Epithelial cell of esophagus (primary cell): Measurements from ENCODE around the gene MEI4.

Experiments used
- DNase-seq: peaks from one replicate; pipeline ENCODE4 v3.0.0; 2010; ENCODE audit warnings: low read depth
- H3K4me3 ChIP-seq: 2 replicates; pipeline ENCODE4 v1.5.1; 2011; ENCODE audit warnings: mild to moderate bottlenecking, low read length, control low read depth
- TF ChIP-seq, protein P1 (sequence below): IDR thresholded peaks from 2 replicates; pipeline ENCODE4 v1.5.1; 2011; ENCODE audit warnings: low read depth, mild to moderate bottlenecking, low read length, control low read depth, inconsistent platforms; ENCODE audit not compliant: insufficient read depth; ENCODE audit errors: missing control alignments

MEI4 gene

DNA sequence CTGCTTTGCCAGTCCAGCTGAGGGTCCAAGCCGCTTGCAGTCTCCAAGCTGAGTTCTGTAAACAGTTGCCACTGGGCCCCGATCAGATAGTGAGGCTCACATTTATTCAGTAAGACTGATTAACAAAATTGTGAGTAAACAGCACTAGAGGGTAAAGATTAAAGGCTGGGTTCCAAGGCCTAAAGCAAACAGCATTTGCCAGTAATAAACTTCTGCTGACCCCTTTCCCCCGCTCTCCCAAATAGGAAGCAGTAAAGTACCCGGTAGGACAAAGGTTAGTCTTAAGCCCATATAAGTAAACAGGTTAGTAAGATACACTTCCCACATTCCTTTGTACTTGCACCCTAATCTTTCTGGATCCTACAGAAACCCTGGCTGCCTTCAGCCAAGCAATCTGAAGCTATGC lies 181.8 kb downstream of the MEI4 start:
- TF ChIP-seq, protein P1, sequence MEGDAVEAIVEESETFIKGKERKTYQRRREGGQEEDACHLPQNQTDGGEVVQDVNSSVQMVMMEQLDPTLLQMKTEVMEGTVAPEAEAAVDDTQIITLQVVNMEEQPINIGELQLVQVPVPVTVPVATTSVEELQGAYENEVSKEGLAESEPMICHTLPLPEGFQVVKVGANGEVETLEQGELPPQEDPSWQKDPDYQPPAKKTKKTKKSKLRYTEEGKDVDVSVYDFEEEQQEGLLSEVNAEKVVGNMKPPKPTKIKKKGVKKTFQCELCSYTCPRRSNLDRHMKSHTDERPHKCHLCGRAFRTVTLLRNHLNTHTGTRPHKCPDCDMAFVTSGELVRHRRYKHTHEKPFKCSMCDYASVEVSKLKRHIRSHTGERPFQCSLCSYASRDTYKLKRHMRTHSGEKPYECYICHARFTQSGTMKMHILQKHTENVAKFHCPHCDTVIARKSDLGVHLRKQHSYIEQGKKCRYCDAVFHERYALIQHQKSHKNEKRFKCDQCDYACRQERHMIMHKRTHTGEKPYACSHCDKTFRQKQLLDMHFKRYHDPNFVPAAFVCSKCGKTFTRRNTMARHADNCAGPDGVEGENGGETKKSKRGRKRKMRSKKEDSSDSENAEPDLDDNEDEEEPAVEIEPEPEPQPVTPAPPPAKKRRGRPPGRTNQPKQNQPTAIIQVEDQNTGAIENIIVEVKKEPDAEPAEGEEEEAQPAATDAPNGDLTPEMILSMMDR: no peak
- no peak overlapping the region for H3K4me3 ChIP-seq
- DNase-seq: no peak

DNA sequence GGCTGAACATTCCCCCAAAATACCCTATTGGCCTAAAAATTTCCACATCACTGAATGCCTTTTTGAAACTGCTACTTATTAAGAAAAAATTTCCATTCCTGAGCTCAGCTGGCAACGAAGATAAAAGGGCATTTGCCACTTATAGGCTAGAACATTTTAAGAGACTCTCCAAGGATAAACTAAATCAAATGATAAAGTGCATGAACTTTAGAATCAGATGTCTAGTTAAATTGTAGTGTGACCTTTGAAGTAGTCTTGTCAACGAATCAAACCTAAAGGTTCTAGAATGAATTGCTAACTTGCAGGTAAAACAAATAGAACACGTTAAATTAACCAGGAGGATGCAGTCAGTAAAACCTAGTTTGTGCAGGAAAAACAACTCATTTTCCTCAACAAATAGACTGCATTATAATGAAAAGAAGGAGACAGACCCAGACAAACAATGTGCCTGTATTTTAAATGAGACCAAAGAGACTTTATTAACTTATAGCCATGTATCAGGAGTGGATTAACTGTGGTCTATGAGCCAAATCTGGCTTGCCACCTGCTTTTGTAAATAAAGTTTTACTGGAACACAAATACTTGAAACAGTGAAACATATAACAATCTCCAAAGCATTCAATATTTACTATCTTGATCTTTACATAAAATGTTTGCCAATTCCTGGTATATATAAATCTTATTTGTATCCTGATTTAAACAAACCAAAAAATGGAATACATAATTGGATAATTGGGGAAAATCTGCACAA lies 184.4 kb downstream of the MEI4 start:
- TF ChIP-seq, protein P1: no peak
- no peak overlapping the region for H3K4me3 ChIP-seq
- no peak for DNase-seq

GRCh38 chr6:77839292-77839691 lies 186.5 kb downstream of the MEI4 start:
- no peak overlapping the region for H3K4me3 ChIP-seq
- TF ChIP-seq, protein P1: no peak
- DNase-seq: no peak

GRCh38 chr6:77844822-77845221 lies 192.0 kb downstream of the MEI4 start:
- H3K4me3 ChIP-seq: no peak overlapping the region
- no peak for DNase-seq
- TF ChIP-seq, protein P1: no peak

- no peak overlapping the region for H3K4me3 ChIP-seq
- no peak for DNase-seq
- TF ChIP-seq, protein P1: no peak
Measured at GRCh38 chr6:77853401-77853800, 200.6 kb downstream of the MEI4 start.

GRCh38 chr6:77856391-77856790 lies 203.6 kb downstream of the MEI4 start:
- no peak overlapping the region for H3K4me3 ChIP-seq
- DNase-seq: no peak
- TF ChIP-seq, protein P1: no peak

DNA sequence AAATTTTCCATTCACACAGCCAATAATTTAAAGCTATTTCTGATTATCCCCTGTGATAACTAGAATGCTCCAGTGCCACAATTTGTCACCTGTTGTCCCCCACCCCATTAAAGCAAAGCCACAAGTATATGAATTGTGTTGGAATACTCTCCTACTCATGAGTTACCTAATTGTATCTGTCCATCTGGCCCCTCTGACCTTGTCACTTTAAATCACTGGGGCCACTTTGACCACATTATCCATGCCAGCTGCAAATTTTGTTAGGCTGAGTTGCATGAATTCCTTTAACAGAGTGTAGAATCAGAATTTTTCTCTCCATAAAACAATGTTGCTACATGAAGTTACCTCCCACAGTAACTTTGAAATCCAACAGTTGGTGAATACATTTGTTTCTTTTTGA lies 204.6 kb downstream of the MEI4 start:
- DNase-seq: no peak
- TF ChIP-seq, protein P1: no peak
- H3K4me3 ChIP-seq: no peak overlapping the region
